ENCODE measurements around the gene CEP72. TPM values are rescaled to one million over a fixed set of nuclear protein-coding genes. Genes with fewer than 3 reads are reported as not detected.
"Not testable (repeated sequence)": the region's sequence is repeated elsewhere in the genome, so short reads cannot be mapped to it uniquely, and the experiment has no call there.

CEP72 gene
- total RNA-seq, 1 donor from 2014 or later = 0.32 TPM

DNA sequence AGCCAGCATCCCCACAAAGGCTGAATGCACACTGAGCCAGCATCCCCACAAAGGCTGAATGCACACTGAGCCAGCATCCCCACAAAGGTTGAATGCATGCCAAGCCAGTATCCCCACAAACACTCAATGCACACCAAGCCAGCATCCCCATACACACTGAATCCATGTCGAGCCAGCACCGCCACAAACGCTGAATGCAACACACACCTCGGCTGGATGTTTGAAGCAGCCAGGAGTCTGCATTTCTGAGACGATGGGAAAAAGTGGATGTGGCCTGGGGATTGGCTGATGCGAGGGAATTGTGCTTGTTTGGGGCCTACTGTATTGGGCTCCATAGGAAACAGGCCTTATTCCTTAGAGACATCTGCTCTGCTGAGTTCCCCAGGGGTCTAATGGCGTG lies 30.9 kb upstream of the CEP72 start:
- Histone ChIP-seq H3K36me3 (no peaks in the 10 kb centered on the region), H3K9me3 (peaks cover 0 to 1% of the 10 kb centered on the region in 2 donors), H3K4me3 (no peak overlapping the region), H3K4me1 (no peaks in the 10 kb centered on the region), H3K27me3 (peaks cover 5% of the 10 kb centered on the region), H3K27ac (no peak overlapping the region)
- intact Hi-C loops (cut with DNase I) = no loop called here
- DNase-seq (ENCODE audit: low spot score in 2 of 2) = no peak
- TF ChIP-seq, protein P1, sequence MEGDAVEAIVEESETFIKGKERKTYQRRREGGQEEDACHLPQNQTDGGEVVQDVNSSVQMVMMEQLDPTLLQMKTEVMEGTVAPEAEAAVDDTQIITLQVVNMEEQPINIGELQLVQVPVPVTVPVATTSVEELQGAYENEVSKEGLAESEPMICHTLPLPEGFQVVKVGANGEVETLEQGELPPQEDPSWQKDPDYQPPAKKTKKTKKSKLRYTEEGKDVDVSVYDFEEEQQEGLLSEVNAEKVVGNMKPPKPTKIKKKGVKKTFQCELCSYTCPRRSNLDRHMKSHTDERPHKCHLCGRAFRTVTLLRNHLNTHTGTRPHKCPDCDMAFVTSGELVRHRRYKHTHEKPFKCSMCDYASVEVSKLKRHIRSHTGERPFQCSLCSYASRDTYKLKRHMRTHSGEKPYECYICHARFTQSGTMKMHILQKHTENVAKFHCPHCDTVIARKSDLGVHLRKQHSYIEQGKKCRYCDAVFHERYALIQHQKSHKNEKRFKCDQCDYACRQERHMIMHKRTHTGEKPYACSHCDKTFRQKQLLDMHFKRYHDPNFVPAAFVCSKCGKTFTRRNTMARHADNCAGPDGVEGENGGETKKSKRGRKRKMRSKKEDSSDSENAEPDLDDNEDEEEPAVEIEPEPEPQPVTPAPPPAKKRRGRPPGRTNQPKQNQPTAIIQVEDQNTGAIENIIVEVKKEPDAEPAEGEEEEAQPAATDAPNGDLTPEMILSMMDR (IDR thresholded peaks at IDR 0.05) = no peak

DNA sequence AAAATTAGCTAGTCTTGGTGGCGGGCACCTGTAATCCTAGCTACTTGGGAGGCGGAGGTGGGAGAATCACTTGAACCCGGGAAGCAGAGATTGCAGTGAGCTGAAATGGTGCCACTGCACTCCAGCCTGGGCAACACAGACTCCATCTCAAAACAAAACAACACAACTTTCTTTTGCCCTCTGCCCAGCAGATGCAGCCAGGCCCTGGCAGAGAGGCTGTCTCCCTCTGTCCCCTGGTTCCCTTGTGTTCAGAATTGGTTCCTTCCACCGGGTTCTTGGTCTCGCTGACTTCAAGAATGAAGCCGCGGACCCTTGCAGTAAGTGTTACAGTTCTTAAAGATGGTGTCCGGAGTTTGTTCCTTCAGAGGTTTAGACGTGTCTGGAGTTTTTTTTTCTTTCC lies 30.2 kb upstream of the CEP72 start:
- no peaks in the 10 kb centered on the region for H3K36me3 ChIP-seq
- no peak overlapping the region for H3K4me3 ChIP-seq
- intact Hi-C loops (cut with DNase I) = no loop called here
- peaks cover 5% of the 10 kb centered on the region for H3K27me3 ChIP-seq
- TF ChIP-seq, protein P1 (IDR thresholded peaks at IDR 0.05) = no peak
- H3K27ac ChIP-seq = no peak overlapping the region
- H3K9me3 ChIP-seq = no peaks in the 10 kb centered on the region
- no peak for DNase-seq (ENCODE audit: low spot score in 2 of 2)
- no peaks in the 10 kb centered on the region for H3K4me1 ChIP-seq

DNA sequence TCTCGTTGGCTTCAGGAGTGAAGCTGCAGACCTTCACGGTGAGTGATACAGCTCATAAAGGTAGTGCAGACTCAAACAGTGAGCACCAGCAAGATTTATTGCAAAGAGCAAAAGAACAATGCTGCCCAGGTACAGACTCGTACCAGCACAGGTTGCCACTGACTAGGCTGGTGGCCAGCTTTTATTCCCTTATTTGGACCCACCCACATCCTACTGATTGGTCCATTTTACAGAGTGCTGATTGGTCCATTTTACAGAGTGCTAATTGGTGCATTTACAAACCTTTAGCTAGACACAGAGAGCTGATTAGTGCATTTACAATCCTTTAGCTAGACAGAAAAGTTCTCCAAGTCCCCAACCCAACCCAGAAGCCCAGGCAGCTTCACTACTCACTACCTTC lies 29.7 kb upstream of the CEP72 start:
- H3K9me3 ChIP-seq; intact Hi-C loops (cut with DNase I); H3K27me3 ChIP-seq; H3K27ac ChIP-seq; H3K36me3 ChIP-seq; H3K4me1 ChIP-seq; DNase-seq (ENCODE audit: low spot score in 2 of 2); H3K4me3 ChIP-seq: not testable (repeated sequence)

DNA sequence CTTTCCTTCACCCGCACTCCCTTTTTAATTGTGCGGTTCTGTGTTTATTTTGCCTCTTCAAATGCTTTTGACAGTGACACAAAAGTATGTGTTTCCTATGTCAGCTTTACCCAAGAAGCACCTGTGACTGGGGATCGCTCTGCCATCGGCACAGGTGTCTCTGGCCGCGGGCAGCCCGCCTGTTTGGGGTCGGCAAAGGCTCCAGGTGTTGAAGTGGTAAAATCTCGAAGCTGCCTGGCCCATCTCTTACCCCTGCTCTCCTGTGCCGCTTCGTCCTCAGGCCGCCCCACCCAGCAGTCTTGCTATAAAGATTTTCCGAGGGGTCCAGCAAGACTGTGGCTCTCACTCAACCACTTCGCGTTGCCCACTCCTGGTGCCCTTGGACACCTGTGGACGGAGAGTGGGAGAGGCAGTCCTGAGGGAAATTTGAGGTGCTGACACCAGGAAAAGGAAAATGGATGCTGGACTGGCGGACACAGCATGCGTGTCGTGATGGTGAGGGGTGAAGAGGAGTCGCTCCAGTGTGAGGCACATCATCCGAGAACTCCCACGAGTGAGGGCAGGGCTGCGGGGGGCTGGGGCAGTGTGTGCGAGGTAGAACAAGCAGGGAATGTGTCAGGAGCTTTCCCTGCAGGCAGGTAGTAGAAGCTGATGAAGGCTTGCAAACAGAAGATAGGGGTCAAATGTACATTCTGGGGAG lies 29.1 kb upstream of the CEP72 start:
- Histone ChIP-seq H3K36me3 (no peaks in the 10 kb centered on the region), H3K27ac (no peak overlapping the region), H3K9me3 (no peaks in the 10 kb centered on the region), H3K27me3 (peaks cover 5% of the 10 kb centered on the region), H3K4me3 (no peak overlapping the region), H3K4me1 (no peaks in the 10 kb centered on the region)
- TF ChIP-seq, protein P1 (IDR thresholded peaks at IDR 0.05) = no peak
- intact Hi-C loops (cut with DNase I) = no loop called here
- peak in 1 of 2 donors; percentile 50 for DNase-seq (ENCODE audit: low spot score in 2 of 2)

DNA sequence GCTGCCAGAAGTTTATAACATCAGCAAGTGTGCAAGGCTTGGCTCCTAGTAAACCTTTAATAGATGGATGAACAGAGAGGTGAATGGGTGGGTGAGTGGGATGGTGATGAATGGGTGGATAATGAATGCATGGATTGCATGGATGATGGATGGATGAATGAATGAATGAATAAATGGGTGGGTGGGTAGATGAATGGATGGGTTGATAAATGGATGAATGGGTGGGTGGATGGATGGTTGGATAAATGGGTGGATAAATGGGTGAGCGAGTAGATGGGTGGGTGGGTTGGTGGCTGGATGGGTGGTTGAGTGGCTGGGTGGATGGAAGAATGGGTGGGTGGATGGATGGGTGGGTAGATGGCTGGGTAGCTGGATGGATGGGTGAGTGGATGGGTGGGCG lies 28.5 kb upstream of the CEP72 start:
- DNase-seq (ENCODE audit: low spot score in 2 of 2) = peak in 1 of 2 donors; percentile 8
- no peaks in the 10 kb centered on the region for H3K36me3 ChIP-seq
- no peaks in the 10 kb centered on the region for H3K9me3 ChIP-seq
- intact Hi-C loops (cut with DNase I) = no loop called here
- TF ChIP-seq, protein P1 (IDR thresholded peaks at IDR 0.05) = no peak
- no peak overlapping the region for H3K27ac ChIP-seq
- no peak overlapping the region for H3K4me3 ChIP-seq
- peaks cover 5% of the 10 kb centered on the region for H3K27me3 ChIP-seq
- H3K4me1 ChIP-seq = no peaks in the 10 kb centered on the region

DNA sequence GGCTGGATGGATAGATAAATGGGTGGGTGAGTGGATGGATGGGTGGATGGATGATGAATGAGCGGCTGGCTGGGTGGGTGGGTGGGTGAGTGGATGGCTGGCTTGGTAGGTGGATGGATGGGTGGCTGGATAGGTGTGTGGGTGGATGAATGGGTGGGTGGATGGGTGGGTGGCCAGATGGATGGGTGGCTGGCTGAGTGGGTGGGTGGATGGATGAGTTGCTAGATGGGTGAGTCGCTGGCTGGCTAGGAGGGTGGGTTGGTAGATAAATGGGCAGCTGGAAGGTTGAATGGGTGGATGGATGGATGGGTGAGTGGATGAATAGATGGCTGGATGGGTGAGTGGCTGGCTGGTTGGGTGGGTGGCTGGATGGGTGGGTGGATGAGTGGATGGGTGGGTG lies 27.9 kb upstream of the CEP72 start:
- Histone ChIP-seq H3K4me3 (no peak overlapping the region), H3K27me3 (peaks cover 5% of the 10 kb centered on the region), H3K36me3 (no peaks in the 10 kb centered on the region), H3K4me1 (no peaks in the 10 kb centered on the region), H3K9me3 (no peaks in the 10 kb centered on the region), H3K27ac (no peak overlapping the region)
- DNase-seq (ENCODE audit: low spot score in 2 of 2) = peak in 1 of 2 donors; percentile 18
- TF ChIP-seq, protein P1 (IDR thresholded peaks at IDR 0.05) = no peak
- intact Hi-C loops (cut with DNase I) = no loop called here

All from ascending aorta (tissue), 2 donors.